H1 (cell line): ENCODE data around the gene CRYGN. TPM values are rescaled to one million over a fixed set of nuclear protein-coding genes. Genes with fewer than 3 reads are reported as not detected.
A peak's percentile ranks its signal among the peaks of the same experiment; 100 is the strongest.

Source experiments
- CBX8 ChIP-seq: fragments of 300-800, 300-1000 bp; sonication (generic); IDR thresholded peaks from 2 replicates; pipeline ENCODE4 v1.7.1; 2016; ENCODE audit warnings: low read depth, low read length, borderline replicate concordance
- CHD1 ChIP-seq: IDR thresholded peaks from 2 replicates; pipeline ENCODE4 v1.6.1; 2012; ENCODE audit warnings: low read depth, low read length, improper control_type of control experiment
- EGR1 ChIP-seq: IDR thresholded peaks from 2 replicates; pipeline ENCODE4 v1.6.1; 2011; ENCODE audit warnings: low read depth, low read length, borderline replicate concordance
- EZH2 ChIP-seq: fragments of 200-600 bp; sonication (generic); IDR thresholded peaks from 2 replicates; pipeline ENCODE4 v1.7.1; 2012; ENCODE audit warnings: low read depth, mild to moderate bottlenecking, moderate library complexity, low read length, inconsistent platforms; ENCODE audit not compliant: severe bottlenecking
- RFX5 ChIP-seq: IDR thresholded peaks from 2 replicates; pipeline ENCODE4 v1.6.1; 2011; ENCODE audit warnings: low read depth, low read length, improper control_type of control experiment, borderline replicate concordance
- SIN3A ChIP-seq, 2 experiments: IDR thresholded peaks in 1 of 2; conservative IDR thresholded peaks in 1 of 2; 2 replicates each; pipeline ENCODE4 v1.6.1; 2011 to 2012; ENCODE audit warnings: low read length in 2 of 2, improper control_type of control experiment in 1 of 2, low read depth in 1 of 2, mild to moderate bottlenecking in 1 of 2
- SIRT6 ChIP-seq: IDR thresholded peaks from one replicate; pipeline ENCODE4 v1.7.1; 2012; ENCODE audit warnings: low read length, inconsistent platforms
- SP1 ChIP-seq: IDR thresholded peaks from 2 replicates; pipeline ENCODE4 v1.6.1; 2011; ENCODE audit warnings: low read depth, low read length
- SP2 ChIP-seq: IDR thresholded peaks from 2 replicates; pipeline ENCODE4 v1.6.1; 2012; ENCODE audit warnings: mild to moderate bottlenecking, low read length, inconsistent platforms
- TAF7 ChIP-seq: optimal IDR thresholded peaks from 2 replicates; pipeline ENCODE3; 2011; ENCODE audit warnings: low read depth, mild to moderate bottlenecking, inconsistent platforms, low read length, moderate library complexity, borderline replicate concordance
- ZNF274 ChIP-seq: IDR thresholded peaks from 2 replicates; pipeline ENCODE4 v1.7.0; 2012; ENCODE audit warnings: low read length, borderline replicate concordance; ENCODE audit errors: extremely low read depth
- polyA plus RNA-seq, 7 experiments: library from polyadenylated mRNA; depleted of rRNA in 3 of 7; stranded (reverse) in 5 of 7; unstranded in 2 of 7; fragments of >200 nt in 5 of 7; fragments of 200-250 nt in 2 of 7; gene quantifications; 1 replicate in 5 of 7; 2 replicates in 1 of 7; 4 replicates in 1 of 7; pipeline versions ENCODE4 v1.2.1 to v1.2.3, GENCODE V29; 2011 to 2013; ENCODE audit warnings: missing spikeins in 2 of 7, mixed read lengths in 2 of 7
- total RNA-seq: library from RNA; stranded (reverse); fragmentation: NEBNext Ultra II Directional; extraction: Animal tissue kit (Norgen Biotek cat#: 25700); gene quantifications from 2 replicates; pipeline ENCODE4 v1.2.1, GENCODE V29; 2021
- TF ChIP-seq, protein P1 (sequence below): IDR thresholded peaks from 2 replicates; pipeline ENCODE4 v1.6.1; 2012; ENCODE audit warnings: inconsistent platforms

Gene CRYGN
- total and polyA plus RNA-seq, 2 of the 8 experiments (the other 6 are each of a cell fraction or from before 2014, with no cell fraction given): 0.98 to 1.6 TPM

DNA sequence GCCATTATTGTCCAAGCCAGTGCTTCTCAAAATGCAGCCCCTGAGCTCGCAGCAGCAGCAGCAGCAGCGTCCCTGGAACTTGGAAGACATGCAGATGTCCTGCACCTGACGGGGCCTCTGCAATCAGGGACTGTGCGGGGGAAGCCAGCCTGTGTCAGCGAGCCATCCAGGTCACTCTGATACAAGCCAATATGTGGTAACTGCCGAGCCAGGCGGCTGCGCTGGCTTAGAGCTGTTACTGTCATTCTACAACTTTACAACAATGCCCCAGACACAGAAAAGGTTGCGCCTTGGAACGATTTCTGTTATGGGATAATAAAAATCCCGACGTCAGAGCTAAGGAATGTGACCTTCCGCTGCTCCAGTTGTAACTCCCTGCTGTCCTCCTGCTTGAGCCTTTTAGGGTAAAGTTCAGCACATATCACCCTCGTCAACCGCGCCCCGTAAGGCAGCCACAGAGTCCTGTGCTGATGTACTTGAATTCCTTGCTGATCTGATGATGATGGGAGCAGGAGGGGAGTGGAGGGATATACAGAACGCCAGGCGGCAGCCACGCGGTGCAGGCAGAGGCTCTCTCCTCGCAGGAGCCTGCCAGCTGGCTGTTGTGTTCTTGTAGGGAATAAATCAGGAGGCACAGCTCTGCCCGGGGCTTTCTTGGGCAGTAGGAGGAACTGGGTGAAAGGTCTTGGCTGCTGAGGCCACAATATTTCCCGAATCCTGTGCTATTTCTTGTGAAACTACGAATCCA is 20.0 kb upstream of the CRYGN start (continued):
- TF ChIP-seq EZH2 (no peak), CBX8 (no peak), CHD1 (no peak), SIRT6 (no peak), SP2 (no peak), TAF7 (peak; percentile 40), RFX5 (no peak), EGR1 (no peak), ZNF274 (no peak), SP1 (0 out of 2 replicates have a peak, but pooled peaks have one; percentile 31), SIN3A (conservative IDR thresholded peaks at IDR 0.05 in 1 of 2, IDR thresholded peaks at IDR 0.05 in 1 of 2; ENCODE audit: low read depth in 1 of 2, low read length in 2 of 2) (0 out of 4 replicates have a peak, but pooled peaks of 1 of the 2 experiments have one; percentile 25)
- TF ChIP-seq, protein P1, sequence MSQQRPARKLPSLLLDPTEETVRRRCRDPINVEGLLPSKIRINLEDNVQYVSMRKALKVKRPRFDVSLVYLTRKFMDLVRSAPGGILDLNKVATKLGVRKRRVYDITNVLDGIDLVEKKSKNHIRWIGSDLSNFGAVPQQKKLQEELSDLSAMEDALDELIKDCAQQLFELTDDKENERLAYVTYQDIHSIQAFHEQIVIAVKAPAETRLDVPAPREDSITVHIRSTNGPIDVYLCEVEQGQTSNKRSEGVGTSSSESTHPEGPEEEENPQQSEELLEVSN: peak; percentile 85
